ENCODE results near the gene MINDY2.

The MINDY2 gene, protein sequence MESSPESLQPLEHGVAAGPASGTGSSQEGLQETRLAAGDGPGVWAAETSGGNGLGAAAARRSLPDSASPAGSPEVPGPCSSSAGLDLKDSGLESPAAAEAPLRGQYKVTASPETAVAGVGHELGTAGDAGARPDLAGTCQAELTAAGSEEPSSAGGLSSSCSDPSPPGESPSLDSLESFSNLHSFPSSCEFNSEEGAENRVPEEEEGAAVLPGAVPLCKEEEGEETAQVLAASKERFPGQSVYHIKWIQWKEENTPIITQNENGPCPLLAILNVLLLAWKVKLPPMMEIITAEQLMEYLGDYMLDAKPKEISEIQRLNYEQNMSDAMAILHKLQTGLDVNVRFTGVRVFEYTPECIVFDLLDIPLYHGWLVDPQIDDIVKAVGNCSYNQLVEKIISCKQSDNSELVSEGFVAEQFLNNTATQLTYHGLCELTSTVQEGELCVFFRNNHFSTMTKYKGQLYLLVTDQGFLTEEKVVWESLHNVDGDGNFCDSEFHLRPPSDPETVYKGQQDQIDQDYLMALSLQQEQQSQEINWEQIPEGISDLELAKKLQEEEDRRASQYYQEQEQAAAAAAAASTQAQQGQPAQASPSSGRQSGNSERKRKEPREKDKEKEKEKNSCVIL

DNA sequence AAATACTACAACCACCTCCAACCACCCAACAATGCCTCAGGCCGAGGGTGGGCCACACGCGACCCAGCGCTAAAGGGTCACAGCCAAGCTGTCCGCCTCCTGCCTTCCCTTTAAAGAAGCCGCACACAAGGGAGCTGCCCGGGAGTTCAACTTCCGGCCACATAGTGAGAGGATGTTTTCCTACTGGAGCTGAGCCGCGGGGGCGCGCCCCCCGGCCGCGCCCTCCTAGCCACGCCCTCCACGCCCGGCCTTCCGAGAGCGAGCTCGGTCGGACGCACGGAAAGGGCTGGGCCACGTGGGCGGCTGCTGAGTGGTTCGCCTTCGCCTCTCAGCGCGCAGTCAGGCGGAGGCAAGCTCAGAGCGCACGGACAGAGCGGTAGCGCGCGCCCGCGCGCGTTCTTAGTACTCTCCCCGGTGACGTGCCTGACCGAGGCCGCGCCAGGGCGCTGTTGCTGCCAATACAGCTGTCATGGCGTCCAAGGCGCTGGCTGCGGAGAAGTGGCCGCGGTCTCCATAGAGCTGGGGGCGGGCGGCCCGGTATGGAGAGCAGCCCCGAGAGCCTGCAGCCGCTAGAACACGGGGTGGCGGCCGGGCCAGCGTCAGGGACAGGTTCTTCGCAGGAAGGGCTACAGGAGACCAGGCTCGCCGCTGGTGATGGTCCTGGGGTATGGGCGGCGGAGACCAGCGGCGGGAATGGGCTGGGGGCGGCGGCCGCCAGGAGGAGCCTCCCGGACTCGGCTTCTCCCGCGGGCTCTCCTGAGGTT, at the start of gene MINDY2:
TSS of gene MINDY2 (plus strand) at position 446 of the 764 bp plus-strand sequence. CDS start at position 540, 94 bp downstream.
- H3K9me3 ChIP-seq (ENCODE audit: severe bottlenecking): no peaks in the 10 kb centered on the region
- TF ChIP-seq, protein P1, sequence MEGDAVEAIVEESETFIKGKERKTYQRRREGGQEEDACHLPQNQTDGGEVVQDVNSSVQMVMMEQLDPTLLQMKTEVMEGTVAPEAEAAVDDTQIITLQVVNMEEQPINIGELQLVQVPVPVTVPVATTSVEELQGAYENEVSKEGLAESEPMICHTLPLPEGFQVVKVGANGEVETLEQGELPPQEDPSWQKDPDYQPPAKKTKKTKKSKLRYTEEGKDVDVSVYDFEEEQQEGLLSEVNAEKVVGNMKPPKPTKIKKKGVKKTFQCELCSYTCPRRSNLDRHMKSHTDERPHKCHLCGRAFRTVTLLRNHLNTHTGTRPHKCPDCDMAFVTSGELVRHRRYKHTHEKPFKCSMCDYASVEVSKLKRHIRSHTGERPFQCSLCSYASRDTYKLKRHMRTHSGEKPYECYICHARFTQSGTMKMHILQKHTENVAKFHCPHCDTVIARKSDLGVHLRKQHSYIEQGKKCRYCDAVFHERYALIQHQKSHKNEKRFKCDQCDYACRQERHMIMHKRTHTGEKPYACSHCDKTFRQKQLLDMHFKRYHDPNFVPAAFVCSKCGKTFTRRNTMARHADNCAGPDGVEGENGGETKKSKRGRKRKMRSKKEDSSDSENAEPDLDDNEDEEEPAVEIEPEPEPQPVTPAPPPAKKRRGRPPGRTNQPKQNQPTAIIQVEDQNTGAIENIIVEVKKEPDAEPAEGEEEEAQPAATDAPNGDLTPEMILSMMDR (IDR thresholded peaks at IDR 0.05; ENCODE audit: low read depth, low read length): peak; percentile 52
- peaks cover 6% of the 10 kb centered on the region; the same call in 1 of the 2 replicates for H3K36me3 ChIP-seq
- peak within 1 kb of the TSS; percentile 85 for H3K4me3 ChIP-seq (ENCODE audit: low read depth, low read length)
- H3K27ac ChIP-seq: peak within 1 kb of the TSS; percentile 91
- no peaks in the 10 kb centered on the region for H3K27me3 ChIP-seq (ENCODE audit: insufficient read depth, low read depth, severe bottlenecking)
- DNase-seq: peak; percentile 98

DNA sequence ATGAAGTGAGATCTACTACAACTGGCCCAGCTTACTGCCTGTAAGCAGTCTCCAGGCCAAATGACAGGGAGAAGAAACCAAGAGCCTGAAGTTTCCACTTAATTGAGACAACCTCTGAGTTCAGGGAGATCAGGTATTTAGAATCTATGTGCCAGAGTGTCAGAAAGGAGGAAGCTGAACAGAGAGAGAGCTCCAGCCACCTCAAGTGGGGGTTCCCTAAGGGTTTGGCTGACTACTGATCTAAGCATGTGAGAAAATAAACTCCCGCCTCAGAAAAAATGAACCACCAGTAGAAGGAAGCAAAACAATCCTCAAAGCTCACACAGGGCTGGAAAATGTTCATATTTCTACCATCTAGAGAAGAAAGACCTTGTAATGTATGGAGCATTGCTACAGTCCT, 46.6 kb upstream of the MINDY2 start:
- TF ChIP-seq, protein P1 (IDR thresholded peaks at IDR 0.05; ENCODE audit: low read depth, low read length): no peak
- DNase-seq: no peak
- H3K27ac ChIP-seq: no peak overlapping the region
- no peaks in the 10 kb centered on the region; the same call in 1 of the 2 replicates for H3K36me3 ChIP-seq
- H3K27me3 ChIP-seq (ENCODE audit: insufficient read depth, low read depth, severe bottlenecking): no peaks in the 10 kb centered on the region
- H3K9me3 ChIP-seq (ENCODE audit: severe bottlenecking): no peaks in the 10 kb centered on the region
- no peak overlapping the region for H3K4me3 ChIP-seq (ENCODE audit: low read depth, low read length)

DNA sequence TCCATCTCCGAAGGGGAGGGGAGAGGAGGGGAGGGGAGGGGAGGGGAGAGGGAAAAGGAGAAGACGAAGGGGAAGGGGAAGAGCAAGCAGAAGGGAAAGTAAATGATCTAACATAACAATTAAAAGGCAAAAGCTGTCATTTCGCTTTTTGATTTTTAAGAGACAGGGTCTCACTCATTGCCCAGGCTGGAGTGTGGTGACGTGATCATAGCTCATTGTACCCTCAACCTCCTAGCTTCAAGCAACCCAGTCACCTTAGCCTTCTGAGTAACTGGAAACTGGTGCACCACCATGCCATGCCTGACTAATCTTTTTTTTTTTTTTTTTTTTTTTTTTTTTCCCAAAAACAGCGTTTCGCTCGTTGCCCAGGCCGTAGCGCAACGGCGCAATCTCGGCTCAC, 44.2 kb upstream of the MINDY2 start:
- TF ChIP-seq, protein P1 (IDR thresholded peaks at IDR 0.05; ENCODE audit: low read depth, low read length): no peak
- Histone ChIP-seq H3K27me3 (ENCODE audit: insufficient read depth, low read depth, severe bottlenecking) (no peaks in the 10 kb centered on the region), H3K36me3 (no peaks in the 10 kb centered on the region; the same call in 1 of the 2 replicates), H3K4me3 (ENCODE audit: low read depth, low read length) (no peak overlapping the region), H3K9me3 (ENCODE audit: severe bottlenecking) (no peaks in the 10 kb centered on the region), H3K27ac (no peak overlapping the region)
- DNase-seq: no peak

DNA sequence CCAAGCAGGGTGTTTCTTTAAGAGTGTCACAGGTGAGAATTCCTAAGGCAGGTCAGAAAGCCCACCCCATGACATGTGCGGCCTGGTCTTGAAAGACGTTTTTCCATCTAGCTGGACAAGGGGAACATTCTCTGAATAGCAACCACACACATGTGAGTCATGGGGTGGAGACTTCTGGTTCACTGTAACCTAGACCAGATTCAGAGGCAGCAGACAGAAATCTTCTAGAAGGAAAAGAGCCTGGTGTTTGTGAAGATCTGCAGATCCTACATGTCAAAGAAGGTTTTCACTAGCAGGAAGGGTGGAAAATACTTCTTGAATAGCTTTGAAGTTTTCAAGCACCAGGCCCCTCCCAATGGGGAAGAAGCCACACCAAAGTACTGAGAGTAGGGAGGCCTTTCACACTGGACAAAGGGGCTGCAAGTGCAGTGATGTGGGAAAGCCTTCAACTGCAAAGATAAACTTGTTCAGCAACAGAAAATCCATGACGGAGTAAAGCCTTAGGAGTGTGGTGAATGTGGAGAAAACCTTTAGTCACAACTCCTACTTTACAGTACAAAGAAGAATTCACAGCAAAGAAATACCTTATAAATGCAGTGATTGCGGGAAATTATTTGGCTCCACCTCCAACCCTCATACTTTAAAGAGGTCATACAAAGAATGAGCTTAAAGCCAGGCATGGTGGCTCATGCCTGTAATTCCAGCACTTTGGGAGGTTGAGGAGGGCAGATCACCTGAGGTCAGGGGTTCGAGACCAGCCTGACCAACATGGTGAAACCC, 39.2 kb upstream of the MINDY2 start:
- Histone ChIP-seq H3K36me3 (no peaks in the 10 kb centered on the region; the same call in none of the 2 replicates), H3K9me3 (ENCODE audit: severe bottlenecking) (no peaks in the 10 kb centered on the region), H3K27me3 (ENCODE audit: insufficient read depth, low read depth, severe bottlenecking) (no peaks in the 10 kb centered on the region), H3K4me3 (ENCODE audit: low read depth, low read length) (no peak overlapping the region), H3K27ac (no peak overlapping the region)
- TF ChIP-seq, protein P1 (IDR thresholded peaks at IDR 0.05; ENCODE audit: low read depth, low read length): no peak
- DNase-seq: no peak

DNA sequence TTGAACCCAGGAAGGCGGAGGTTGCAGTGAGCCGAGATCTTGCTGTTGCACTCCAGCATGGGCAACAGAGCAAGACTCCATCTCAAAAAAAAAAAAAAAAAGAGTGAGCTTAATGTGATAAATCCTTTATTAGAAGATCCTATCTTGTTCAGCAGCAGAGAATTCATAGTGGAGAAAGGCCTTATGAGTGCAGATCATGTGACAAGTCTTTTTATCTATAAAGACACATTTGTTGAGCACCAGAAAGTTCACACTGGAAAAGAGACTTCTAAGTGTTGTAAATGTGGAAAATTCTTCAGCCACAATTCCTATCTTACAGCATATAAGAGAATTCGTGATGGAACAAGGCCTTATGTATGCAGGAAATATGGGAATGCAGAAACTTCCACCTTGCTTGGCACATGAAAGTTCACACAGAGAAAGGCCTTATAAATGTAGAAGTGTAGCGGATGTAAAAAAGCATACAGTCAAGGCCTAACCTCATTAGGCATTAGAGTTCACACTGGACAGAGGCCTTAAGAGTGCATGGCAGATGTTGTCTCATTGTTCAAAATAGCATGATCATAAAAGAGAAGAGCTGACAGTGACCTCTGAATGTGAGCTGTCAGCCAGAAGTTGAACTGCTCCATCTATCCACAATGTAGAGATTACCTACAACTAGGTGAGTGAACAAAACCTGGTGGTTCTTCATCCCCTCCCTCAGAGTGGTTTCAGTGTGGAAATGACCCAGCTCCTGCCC, 38.3 kb upstream of the MINDY2 start:
- DNase-seq: no peak
- Histone ChIP-seq H3K9me3 (ENCODE audit: severe bottlenecking) (no peaks in the 10 kb centered on the region), H3K36me3 (no peaks in the 10 kb centered on the region; the same call in none of the 2 replicates), H3K27me3 (ENCODE audit: insufficient read depth, low read depth, severe bottlenecking) (no peaks in the 10 kb centered on the region), H3K27ac (no peak overlapping the region), H3K4me3 (ENCODE audit: low read depth, low read length) (no peak overlapping the region)
- TF ChIP-seq, protein P1 (IDR thresholded peaks at IDR 0.05; ENCODE audit: low read depth, low read length): no peak

Data from WERI-Rb-1 (cell line).